Activated CD4-positive, alpha-beta T cell treated with anti-CD3 and anti-CD28 coated beads, Interleukin-2, Interleukin-4, amounts not matched to agents 100 ng/mL and 50 ng/mL, durations not matched to agents 16 hours and 8 hours (primary cell): ENCODE results near the gene CYP4F8.
"Not testable (repeated sequence)": the region's sequence is repeated elsewhere in the genome, so short reads cannot be mapped to it uniquely, and the experiment has no call there.

Experiments used
- DNase-seq: peaks from one replicate; pipeline ENCODE4 v3.0.0-alpha.2; 2020; ENCODE audit warnings: low spot score

Gene CYP4F8

GRCh38 chr19:15644066-15644741 is 29.2 kb downstream of the CYP4F8 start:
- no peak for DNase-seq

- no peak for DNase-seq
These were observed 29.8 kb downstream of the CYP4F8 start for GRCh38 chr19:15644816-15645215.

- no peak for DNase-seq
These were observed 34.5 kb downstream of the CYP4F8 start for GRCh38 chr19:15649526-15649925.

- not testable (repeated sequence) for DNase-seq
These were observed 35.1 kb downstream of the CYP4F8 start for GRCh38 chr19:15650123-15650522.

- no peak for DNase-seq
These were observed 36.8 kb downstream of the CYP4F8 start for GRCh38 chr19:15651791-15652190.

GRCh38 chr19:15652559-15653278 is 37.7 kb downstream of the CYP4F8 start:
- DNase-seq, result no peak

GRCh38 chr19:15656467-15656866 is 41.4 kb downstream of the CYP4F8 start:
- no peak for DNase-seq

- no peak for DNase-seq
These were observed 48.2 kb downstream of the CYP4F8 start for GRCh38 chr19:15663247-15663646.

GRCh38 chr19:15666186-15666585 is 51.2 kb downstream of the CYP4F8 start:
- DNase-seq, result no peak

GRCh38 chr19:15666883-15667282 is 51.9 kb downstream of the CYP4F8 start:
- no peak for DNase-seq

GRCh38 chr19:15669440-15669839 is 54.4 kb downstream of the CYP4F8 start:
- no peak for DNase-seq

- no peak for DNase-seq
These were observed 54.9 kb downstream of the CYP4F8 start for GRCh38 chr19:15669891-15670290.

GRCh38 chr19:15671237-15671821 is 56.3 kb downstream of the CYP4F8 start:
- DNase-seq, result no peak

- no peak for DNase-seq
These were observed 57.0 kb downstream of the CYP4F8 start for GRCh38 chr19:15671891-15672579.

- no peak for DNase-seq
These were observed 57.7 kb downstream of the CYP4F8 start, which contains the start of gene CYP4F12 for GRCh38 chr19:15672580-15673175. Gene CYP4F12 (plus strand): TSS chr19:15673087. CDS start chr19:15673530, 443 bp downstream.

- DNase-seq, result no peak
These were observed 58.2 kb downstream of the CYP4F8 start for GRCh38 chr19:15673176-15673654.

- no peak for DNase-seq
These were observed 60.5 kb downstream of the CYP4F8 start for GRCh38 chr19:15675560-15675959.

- DNase-seq, result no peak
These were observed 64.1 kb downstream of the CYP4F8 start for GRCh38 chr19:15679089-15679488.

- not testable (repeated sequence) for DNase-seq
These were observed 64.8 kb downstream of the CYP4F8 start for GRCh38 chr19:15679865-15680264.
